OCI-LY3 (cell line): ENCODE measurements around the gene SRGAP1.

Experiments
- H2AFZ ChIP-seq: fragments of 200-600, 300-600 bp; shearing (Covaris generic); 2 replicates; pipeline ENCODE4 v1.6.0; 2014; ENCODE audit warnings: antibody characterized with exemption, low read depth, low read length
- H3K27ac ChIP-seq: fragments of 200-600, 300-600 bp; sonication (generic); 2 replicates; pipeline ENCODE4 v1.5.1; 2014; ENCODE audit warnings: mild to moderate bottlenecking, low read length, moderate library complexity, mixed read lengths
- H3K27me3 ChIP-seq: fragments of 200-600, 300-600 bp; sonication (generic); 2 replicates; pipeline ENCODE4 v1.6.1; 2014; ENCODE audit warnings: low read depth, low read length, mixed read lengths
- H3K36me3 ChIP-seq: fragments of 200-600, 300-600 bp; sonication (generic); replicated peaks from 2 replicates; pipeline ENCODE3; 2014; ENCODE audit warnings: low read depth, low read length, mixed read lengths
- H3K4me1 ChIP-seq: fragments of 300-600, 200-600 bp; sonication (generic); 2 replicates; pipeline ENCODE4 v1.6.1; 2014; ENCODE audit warnings: low read length, mixed read lengths
- H3K4me2 ChIP-seq: fragments of 200-600, 300-600 bp; sonication (generic); 2 replicates; pipeline ENCODE4 v1.6.1; 2014; ENCODE audit warnings: low read length, mixed read lengths
- H3K4me3 ChIP-seq: fragments of 300-600, 200-600 bp; sonication (generic); 2 replicates; pipeline ENCODE4 v1.5.1; 2014; ENCODE audit warnings: antibody characterized with exemption, mild to moderate bottlenecking, low read length, moderate library complexity
- H3K79me2 ChIP-seq: fragments of 300-600, 200-600 bp; shearing (Covaris generic); 2 replicates; pipeline ENCODE4 v1.6.1; 2014; ENCODE audit warnings: mild to moderate bottlenecking, low read length, mixed read lengths
- H3K9ac ChIP-seq: fragments of 300-600, 200-600 bp; shearing (Covaris generic); 2 replicates; pipeline ENCODE4 v1.6.0; 2014; ENCODE audit warnings: mild to moderate bottlenecking, low read length, moderate library complexity
- H3K9me3 ChIP-seq: fragments of 200-600, 300-600 bp; shearing (Covaris generic); 2 replicates; pipeline ENCODE4 v1.6.1; 2014; ENCODE audit warnings: low read length, mixed read lengths; ENCODE audit not compliant: insufficient read depth
- H4K20me1 ChIP-seq: fragments of 200-600, 300-600 bp; sonication (generic); 2 replicates; pipeline ENCODE4 v1.6.1; 2016; ENCODE audit warnings: low read length, mixed read lengths; ENCODE audit not compliant: insufficient read depth
- CTCF ChIP-seq: fragments of 200-600, 300-600 bp; sonication (generic); IDR thresholded peaks from 2 replicates; pipeline ENCODE4 v1.5.1; 2014; ENCODE audit warnings: antibody characterized with exemption, low read length, low read depth
- EZH2phosphoT487 ChIP-seq: fragments of 200-600 bp; shearing (Covaris generic); IDR thresholded peaks from 2 replicates; pipeline ENCODE4 v1.6.1; 2018; ENCODE audit warnings: antibody characterized with exemption, mixed run types, low read depth

Gene SRGAP1

GRCh38 chr12:64142784-64143183, 298.3 kb downstream of the SRGAP1 start:
- H4K20me1 ChIP-seq = no peaks in the 10 kb centered on the region
- no peaks in the 10 kb centered on the region for H3K27me3 ChIP-seq
- no peak overlapping the region for H3K9ac ChIP-seq
- H3K4me3 ChIP-seq = no peak overlapping the region
- TF ChIP-seq CTCF (no peak), EZH2phosphoT487 (no peak)
- H2AFZ ChIP-seq = no peak overlapping the region
- no peak overlapping the region for H3K4me2 ChIP-seq
- H3K79me2 ChIP-seq = no peaks in the 10 kb centered on the region
- H3K4me1 ChIP-seq = peaks cover 6% of the 10 kb centered on the region
- H3K9me3 ChIP-seq = no peaks in the 10 kb centered on the region
- no peak overlapping the region for H3K27ac ChIP-seq
- peaks cover 2% of the 10 kb centered on the region for H3K36me3 ChIP-seq

GRCh38 chr12:64145226-64145625, 300.7 kb downstream of the SRGAP1 start:
- peaks cover 2% of the 10 kb centered on the region for H3K36me3 ChIP-seq
- TF ChIP-seq EZH2phosphoT487 = no peak
- TF ChIP-seq CTCF = no peak
- H3K4me2 ChIP-seq = no peak overlapping the region
- peaks cover 6% of the 10 kb centered on the region for H3K4me1 ChIP-seq
- H2AFZ ChIP-seq = no peak overlapping the region
- no peak overlapping the region for H3K9ac ChIP-seq
- no peak overlapping the region for H3K27ac ChIP-seq
- no peaks in the 10 kb centered on the region for H3K27me3 ChIP-seq
- no peaks in the 10 kb centered on the region for H4K20me1 ChIP-seq
- no peaks in the 10 kb centered on the region for H3K9me3 ChIP-seq
- H3K4me3 ChIP-seq = no peak overlapping the region
- no peaks in the 10 kb centered on the region for H3K79me2 ChIP-seq

- no peak overlapping the region for H3K27ac ChIP-seq
- no peaks in the 10 kb centered on the region for H3K9me3 ChIP-seq
- H3K27me3 ChIP-seq = no peaks in the 10 kb centered on the region
- H3K4me3 ChIP-seq = no peak overlapping the region
- H3K36me3 ChIP-seq = peaks cover 2% of the 10 kb centered on the region
- no peak overlapping the region for H2AFZ ChIP-seq
- H3K4me2 ChIP-seq = no peak overlapping the region
- peaks cover 6% of the 10 kb centered on the region for H3K4me1 ChIP-seq
- no peaks in the 10 kb centered on the region for H4K20me1 ChIP-seq
- H3K79me2 ChIP-seq = no peaks in the 10 kb centered on the region
- no peak for TF ChIP-seq EZH2phosphoT487
- no peak for TF ChIP-seq CTCF
- H3K9ac ChIP-seq = no peak overlapping the region
Measured at GRCh38 chr12:64147011-64147631, 302.6 kb downstream of the SRGAP1 start.

- no peak overlapping the region for H3K27ac ChIP-seq
- peaks cover 6% of the 10 kb centered on the region for H3K4me1 ChIP-seq
- H2AFZ ChIP-seq = no peak overlapping the region
- H3K79me2 ChIP-seq = no peaks in the 10 kb centered on the region
- no peaks in the 10 kb centered on the region for H4K20me1 ChIP-seq
- no peaks in the 10 kb centered on the region for H3K27me3 ChIP-seq
- no peaks in the 10 kb centered on the region for H3K9me3 ChIP-seq
- H3K36me3 ChIP-seq = no peaks in the 10 kb centered on the region
- no peak overlapping the region for H3K4me2 ChIP-seq
- TF ChIP-seq EZH2phosphoT487 (no peak), CTCF (no peak)
- no peak overlapping the region for H3K4me3 ChIP-seq
- H3K9ac ChIP-seq = no peak overlapping the region
Measured at GRCh38 chr12:64147875-64148274, 303.4 kb downstream of the SRGAP1 start.
